ENCODE results near the gene TNFSF12. TPM values are rescaled to one million over a fixed set of nuclear protein-coding genes. Genes with fewer than 3 reads are reported as not detected.

The TNFSF12 gene
- polyA plus RNA-seq, 1 donor (not counting 4 experiments of a cell fraction or from before 2014, with no cell fraction given), result 1.0 TPM

Small RNA genes lying within 50 kb of the gene (small RNA-seq; reads per million reads assigned to genes)
- gene CD68 (ENCODE audit: insufficient read length in 3 of 3, low read depth in 3 of 3, low replicate concordance in 1 of 3) (0 reads per million in 3 experiments), gene RF00019 (ENCODE audit: insufficient read length in 3 of 3, low read depth in 3 of 3, low replicate concordance in 1 of 3) (0 reads per million in 3 experiments), gene SNORA48 (ENCODE audit: insufficient read length in 3 of 3, low read depth in 3 of 3, low replicate concordance in 1 of 3) (0 reads per million in 3 experiments), gene SNORD10 (ENCODE audit: insufficient read length in 3 of 3, low read depth in 3 of 3, low replicate concordance in 1 of 3) (0 reads per million in 3 experiments)

Other genes starting within 250 kb of the TNFSF12 start
- 769 to 1,493 TPM (median 948 TPM) in 3 replicates for gene EIF5A, start 241.4 kb upstream of the TNFSF12 start, polyA plus RNA-seq
- 20.7 to 54.1 TPM (median 24.7 TPM) in 3 replicates for gene GPS2, start 233.7 kb upstream of the TNFSF12 start, polyA plus RNA-seq
- 11.3 to 18.9 TPM (median 13.5 TPM) in 3 replicates for gene NEURL4, start 219.7 kb upstream of the TNFSF12 start, polyA plus RNA-seq
- gene ACAP1, start 212.5 kb upstream of the TNFSF12 start, polyA plus RNA-seq, result 0.33 to 3.1 TPM (median 1.7 TPM) in 3 replicates
- 17.5 to 33.7 TPM (median 18.5 TPM) in 3 replicates for gene KCTD11, start 196.9 kb upstream of the TNFSF12 start, polyA plus RNA-seq
- not detected in 3 replicates for gene TMEM95, start 193.9 kb upstream of the TNFSF12 start, polyA plus RNA-seq
- 10.6 to 15.8 TPM (median 12.1 TPM) in 3 replicates for gene TNK1, start 168.0 kb upstream of the TNFSF12 start, polyA plus RNA-seq
- 30.5 to 82.8 TPM (median 36.9 TPM) in 3 replicates for gene PLSCR3, start 154.5 kb upstream of the TNFSF12 start, polyA plus RNA-seq
- 68.1 to 131 TPM (median 90.1 TPM) in 3 replicates for gene TMEM256, start 145.0 kb upstream of the TNFSF12 start, polyA plus RNA-seq
- 2.5 to 4.9 TPM (median 4.8 TPM) in 3 replicates for gene NLGN2, start 141.2 kb upstream of the TNFSF12 start, polyA plus RNA-seq
- not detected in 3 replicates for gene SPEM1, start 128.7 kb upstream of the TNFSF12 start, polyA plus RNA-seq
- not detected in 3 replicates for gene SPEM2, start 123.4 kb upstream of the TNFSF12 start, polyA plus RNA-seq
- gene SPEM3, start 120.2 kb upstream of the TNFSF12 start, polyA plus RNA-seq, result not detected in 3 replicates
- 6.8 to 10.0 TPM (median 9.1 TPM) in 3 replicates for gene TMEM102, start 113.6 kb upstream of the TNFSF12 start, polyA plus RNA-seq
- gene FGF11, start 109.5 kb upstream of the TNFSF12 start, polyA plus RNA-seq, result 27.4 to 46.9 TPM (median 30.4 TPM) in 3 replicates
- 13.1 to 51.3 TPM (median 22.0 TPM) in 3 replicates for gene CHRNB1, start 104.0 kb upstream of the TNFSF12 start, polyA plus RNA-seq
- gene ZBTB4, start 69.4 kb upstream of the TNFSF12 start, polyA plus RNA-seq, result 20.9 to 23.9 TPM (median 21.8 TPM) in 3 replicates
- not detected in 3 replicates for gene SLC35G6, start 67.6 kb upstream of the TNFSF12 start, polyA plus RNA-seq
- 8.3 to 24.3 TPM (median 17.5 TPM) in 3 replicates for gene POLR2A, start 64.7 kb upstream of the TNFSF12 start, polyA plus RNA-seq
- 2.4 to 5.7 TPM (median 3.9 TPM) in 3 replicates for gene TNFSF13, start 9.7 kb downstream of the TNFSF12 start, polyA plus RNA-seq
- gene SENP3, start 12.9 kb downstream of the TNFSF12 start, polyA plus RNA-seq, result 98.9 to 110 TPM (median 99.1 TPM) in 3 replicates
- 12.2 to 26.6 TPM (median 14.0 TPM) in 3 replicates for gene CD68, start 30.6 kb downstream of the TNFSF12 start, polyA plus RNA-seq
- gene MPDU1, start 34.8 kb downstream of the TNFSF12 start, polyA plus RNA-seq, result 57.8 to 71.5 TPM (median 63.0 TPM) in 3 replicates
- gene SOX15, start 41.0 kb downstream of the TNFSF12 start, polyA plus RNA-seq, result 85.7 to 111 TPM (median 86.2 TPM) in 3 replicates
- gene FXR2, start 65.8 kb downstream of the TNFSF12 start, polyA plus RNA-seq, result 30.6 to 44.3 TPM (median 32.2 TPM) in 3 replicates
- gene SAT2, start 78.8 kb downstream of the TNFSF12 start, polyA plus RNA-seq, result 23.5 to 26.9 TPM (median 25.8 TPM) in 3 replicates
- gene SHBG, start 81.1 kb downstream of the TNFSF12 start, polyA plus RNA-seq, result 0.14 to 0.44 TPM (median 0.23 TPM) in 3 replicates
- gene ATP1B2, start 101.9 kb downstream of the TNFSF12 start, polyA plus RNA-seq, result not detected in 3 replicates
- gene TP53, start 138.4 kb downstream of the TNFSF12 start, polyA plus RNA-seq, result 14.3 to 60.6 TPM (median 22.0 TPM) in 3 replicates
- 7.7 to 10.6 TPM (median 8.2 TPM) in 3 replicates for gene WRAP53, start 139.4 kb downstream of the TNFSF12 start, polyA plus RNA-seq
- gene EFNB3, start 156.1 kb downstream of the TNFSF12 start, polyA plus RNA-seq, result 3.1 to 4.1 TPM (median 3.1 TPM) in 3 replicates
- 0.13 to 0.36 TPM (median 0.13 TPM) in 3 replicates for gene DNAH2, start 168.7 kb downstream of the TNFSF12 start, polyA plus RNA-seq